Activated naive CD8-positive, alpha-beta T cell treated with anti-CD3 and anti-CD28 coated beads, Interleukin-2, amount 50 U/mL, for 24 hours (primary cell): ENCODE measurements around the gene ETF1.

Experiments
- ATAC-seq: fragments of 150-1000 bp; cut with Tn5 transposase; one replicate; pipeline ENCODE4 v1.10.0; 2021
- DNase-seq: peaks from one replicate; pipeline ENCODE4 v3.0.0; 2021
- H3K27ac Mint-ChIP-seq: one replicate; pipeline ENCODE4 v1.8.0; 2021; ENCODE audit warnings: mild to moderate bottlenecking, mixed read lengths
- H3K27me3 Mint-ChIP-seq: one replicate; pipeline ENCODE4 v1.8.0; 2021; ENCODE audit warnings: mixed read lengths
- H3K36me3 Mint-ChIP-seq: one replicate; pipeline ENCODE4 v1.8.0; 2021; ENCODE audit warnings: low read depth, mixed read lengths
- H3K4me1 Mint-ChIP-seq: one replicate; pipeline ENCODE4 v1.8.0; 2021; ENCODE audit warnings: mixed read lengths
- H3K4me3 Mint-ChIP-seq: one replicate; pipeline ENCODE4 v1.8.0; 2021; ENCODE audit warnings: mild to moderate bottlenecking, moderate library complexity, mixed read lengths
- H3K9me3 Mint-ChIP-seq: one replicate; pipeline ENCODE4 v1.8.0; 2021; ENCODE audit warnings: mixed read lengths

ETF1 gene

DNA sequence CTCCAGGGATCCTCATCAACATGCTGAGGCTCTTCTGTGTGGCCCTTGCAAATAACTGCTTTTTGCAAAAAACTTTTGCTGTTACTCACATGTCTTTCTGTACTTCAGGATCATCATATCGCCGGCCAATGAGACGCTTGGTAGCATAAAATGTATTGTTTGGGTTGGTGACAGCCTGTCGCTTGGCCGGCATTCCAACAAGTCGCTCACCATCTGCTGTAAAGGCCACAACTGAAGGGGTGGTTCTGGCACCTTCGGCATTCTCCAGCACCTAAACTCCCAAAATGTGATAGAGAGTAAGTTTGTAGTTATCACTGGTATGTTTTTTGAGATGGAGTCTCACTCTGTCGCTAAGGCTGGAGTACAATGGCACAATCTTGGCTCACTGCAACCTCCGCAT is 27.8 kb upstream of the ETF1 start:
- ATAC-seq (no peak), DNase-seq (no peak)
- Mint-ChIP-seq H3K36me3 (peaks cover 91% of the 10 kb centered on the region), H3K9me3 (peaks cover 2% of the 10 kb centered on the region), H3K4me3 (peak overlapping the region; percentile 14), H3K27ac (peak overlapping the region; percentile 18), H3K4me1 (peaks cover 87% of the 10 kb centered on the region), H3K27me3 (no peaks in the 10 kb centered on the region)

DNA sequence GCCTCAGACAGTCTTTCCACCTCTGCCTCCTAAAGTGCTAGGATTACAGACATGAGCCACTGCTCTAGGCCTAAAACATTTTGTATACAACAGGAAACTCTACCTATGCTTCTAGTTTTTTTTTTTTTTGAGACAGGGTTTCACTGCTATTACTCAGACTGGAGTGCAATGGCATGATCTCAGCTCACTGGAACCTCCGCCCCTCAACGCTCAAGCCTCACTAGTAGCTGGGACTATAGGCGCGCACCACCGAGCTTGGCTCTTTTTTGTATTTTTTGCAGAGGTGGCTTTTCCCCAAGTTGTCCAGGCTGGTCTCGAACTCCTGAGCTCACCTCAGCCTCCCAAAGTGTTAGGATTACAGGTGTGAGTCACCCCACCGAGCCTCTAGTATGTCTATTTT is 26.7 kb upstream of the ETF1 start:
- H3K36me3 Mint-ChIP-seq: peaks cover 93% of the 10 kb centered on the region
- H3K27ac Mint-ChIP-seq: peak overlapping the region; percentile 18
- peak overlapping the region; percentile 13 for H3K4me3 Mint-ChIP-seq

DNA sequence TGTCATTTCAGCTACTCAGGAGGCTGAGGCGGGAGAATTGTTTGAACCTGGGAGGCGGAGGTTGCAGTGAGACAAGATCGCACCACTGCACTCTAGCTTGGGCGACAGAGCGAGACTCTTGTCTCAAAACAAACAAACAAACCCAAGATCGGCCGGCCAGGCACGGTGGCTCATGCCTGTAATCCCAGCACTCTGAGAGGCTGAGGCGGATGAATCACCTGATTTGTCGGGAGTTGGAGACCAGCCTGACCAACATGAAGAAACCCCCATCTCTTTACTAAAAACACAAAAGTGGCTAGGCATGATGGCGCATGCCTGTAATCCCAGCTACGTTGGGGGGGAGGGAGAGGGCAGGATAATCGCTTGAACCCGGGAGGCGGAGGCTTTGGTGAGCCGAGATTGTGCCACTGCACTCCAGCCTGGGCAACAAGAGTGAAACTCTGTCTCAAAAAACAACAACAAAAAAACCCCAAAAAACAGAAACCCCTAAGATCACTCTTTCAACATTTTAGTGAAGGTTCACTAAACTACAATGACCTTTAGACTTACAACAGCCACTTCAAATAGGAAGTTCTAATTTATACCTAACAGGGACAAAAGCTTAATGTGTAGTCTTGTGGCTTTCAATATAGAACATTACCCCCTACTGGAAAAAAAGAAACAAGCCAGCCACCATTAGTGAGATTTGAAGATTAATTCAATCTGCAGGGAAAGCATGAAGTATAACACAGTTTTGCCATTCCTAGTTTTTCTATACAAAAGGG is 25.2 kb upstream of the ETF1 start:
- no peaks in the 10 kb centered on the region for H3K9me3 Mint-ChIP-seq
- H3K4me1 Mint-ChIP-seq: peaks cover 90% of the 10 kb centered on the region
- ATAC-seq (no peak), DNase-seq (no peak)
- H3K27ac Mint-ChIP-seq: peak overlapping the region; percentile 38
- H3K36me3 Mint-ChIP-seq: peaks cover 91% of the 10 kb centered on the region
- H3K4me3 Mint-ChIP-seq: peak overlapping the region; percentile 18
- H3K27me3 Mint-ChIP-seq: no peaks in the 10 kb centered on the region

More for the DNA sequence above, 26.7 kb upstream of the ETF1 start:
- Mint-ChIP-seq H3K27me3 (no peaks in the 10 kb centered on the region), H3K4me1 (peaks cover 91% of the 10 kb centered on the region), H3K9me3 (no peaks in the 10 kb centered on the region)
- ATAC-seq (peak; percentile 5), DNase-seq (no peak)

DNA sequence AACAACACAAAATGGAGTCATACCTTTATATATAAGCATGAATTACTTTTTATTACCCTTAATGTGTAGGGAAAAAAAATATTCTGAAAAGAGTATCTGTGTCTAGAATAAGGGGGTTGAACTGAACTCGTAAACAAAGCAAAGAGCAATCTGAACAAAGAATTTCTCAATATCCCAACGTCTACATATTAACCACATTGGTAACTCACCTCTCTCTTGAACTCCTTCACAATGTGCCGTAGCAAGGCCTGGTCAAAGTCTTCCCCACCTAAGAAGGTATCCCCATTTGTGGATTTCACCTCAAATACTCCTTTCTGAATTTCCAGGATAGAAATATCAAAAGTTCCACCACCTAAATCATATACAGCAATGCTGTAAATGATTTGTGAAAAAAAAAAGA is 23.8 kb upstream of the ETF1 start:
- Mint-ChIP-seq H3K4me3 (no peak overlapping the region), H3K27me3 (no peaks in the 10 kb centered on the region), H3K9me3 (no peaks in the 10 kb centered on the region), H3K4me1 (peaks cover 81% of the 10 kb centered on the region), H3K27ac (peak overlapping the region; percentile 61), H3K36me3 (peaks cover 85% of the 10 kb centered on the region)
- ATAC-seq: no peak
- DNase-seq: no peak

DNA sequence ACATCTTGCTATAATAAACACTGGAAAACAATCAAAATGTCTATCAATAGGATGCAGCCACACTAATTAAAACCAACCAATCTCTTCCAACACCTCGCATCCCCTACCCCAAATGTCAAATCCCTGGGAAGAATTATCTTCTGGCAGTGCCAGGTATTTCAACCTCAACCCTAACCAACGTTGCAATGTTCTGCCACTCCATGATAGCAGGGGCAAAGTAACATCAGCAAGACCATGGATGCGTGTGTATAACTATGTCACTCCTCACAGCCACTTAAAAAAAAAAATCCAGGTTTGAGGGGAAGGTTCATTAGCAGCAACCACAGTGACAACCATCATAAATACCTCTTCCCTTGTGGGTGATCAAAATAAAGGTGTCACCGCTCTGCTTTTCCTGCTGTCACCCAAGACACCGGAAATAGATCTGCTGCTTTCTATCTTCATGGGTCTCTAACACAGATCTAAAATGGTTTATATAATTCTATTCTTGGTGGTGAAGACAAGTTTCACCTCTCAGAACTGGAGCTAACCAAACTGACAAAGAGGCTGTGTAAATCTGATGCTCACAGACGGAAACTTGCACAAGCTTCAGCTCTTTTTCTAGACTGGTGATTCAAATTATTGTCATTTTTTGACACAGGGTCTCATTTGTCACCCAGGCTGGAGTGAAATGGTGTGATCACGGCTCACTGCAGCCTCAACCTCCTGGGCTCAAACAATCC is 22.2 kb upstream of the ETF1 start:
- H3K4me3 Mint-ChIP-seq: no peak overlapping the region

DNA sequence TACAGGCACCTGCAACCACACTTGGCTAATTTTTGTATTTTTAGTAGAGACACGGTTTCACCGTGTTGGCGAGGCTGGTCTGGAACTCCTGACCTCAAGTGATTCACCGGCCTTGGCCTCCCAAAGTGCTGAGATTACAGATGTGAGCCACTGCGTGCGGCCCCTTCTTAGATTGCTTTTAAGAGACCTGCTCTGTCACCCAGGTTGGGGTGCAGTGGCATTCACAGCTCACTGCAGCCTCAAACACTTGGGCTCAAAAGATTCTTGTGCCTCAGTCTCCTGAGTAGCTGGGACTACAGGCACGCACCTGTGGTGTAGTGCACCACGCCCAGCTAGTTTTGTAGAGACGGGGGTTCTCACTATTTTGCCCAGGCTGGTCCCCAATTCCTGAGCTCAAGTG is 21.2 kb upstream of the ETF1 start:
- Mint-ChIP-seq H3K9me3 (no peaks in the 10 kb centered on the region), H3K27ac (no peak overlapping the region), H3K36me3 (peaks cover 85% of the 10 kb centered on the region), H3K4me3 (no peak overlapping the region), H3K27me3 (no peaks in the 10 kb centered on the region), H3K4me1 (peaks cover 64% of the 10 kb centered on the region)
- DNase-seq (no peak), ATAC-seq (no peak)

More for the DNA sequence above, 22.2 kb upstream of the ETF1 start:
- DNase-seq (no peak), ATAC-seq (peak; percentile 47)
- Mint-ChIP-seq H3K27ac (peak overlapping the region; percentile 34), H3K9me3 (no peaks in the 10 kb centered on the region), H3K27me3 (no peaks in the 10 kb centered on the region), H3K4me1 (peaks cover 73% of the 10 kb centered on the region), H3K36me3 (peaks cover 83% of the 10 kb centered on the region)

DNA sequence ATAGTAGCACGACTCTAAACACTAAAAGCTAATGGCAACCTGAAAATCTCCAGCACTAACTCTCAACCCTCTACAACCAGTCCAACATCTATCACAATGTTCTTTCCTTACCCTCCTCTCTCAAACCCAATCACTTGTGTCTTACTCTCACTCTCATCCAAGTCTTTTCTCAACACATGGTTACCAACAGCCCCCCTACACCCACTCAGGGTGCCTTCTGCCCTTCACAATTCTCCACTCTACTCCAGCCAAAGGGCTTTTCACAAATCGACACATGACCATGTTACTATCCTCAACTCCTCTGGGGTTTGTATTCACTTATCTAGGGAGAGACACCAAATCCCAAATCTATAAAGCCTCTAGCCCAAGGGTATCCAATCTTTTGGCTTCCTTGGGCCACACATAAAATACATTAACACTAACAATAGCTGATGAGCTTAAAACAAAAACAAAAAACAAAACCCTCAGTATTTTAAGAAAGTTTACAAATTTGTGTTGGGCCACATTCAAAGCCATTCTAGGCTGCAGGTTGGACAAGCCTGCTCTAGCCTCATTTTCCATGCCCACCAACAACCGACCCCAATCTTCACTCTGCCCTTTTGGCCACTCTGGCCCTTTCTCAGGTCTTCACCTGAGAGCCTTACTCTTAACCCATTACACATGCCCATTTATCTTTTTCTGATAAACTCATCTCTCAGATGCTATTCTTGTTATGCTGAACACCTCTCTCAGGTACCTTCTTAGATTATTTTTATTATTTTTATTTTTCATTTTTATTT is 20.5 kb upstream of the ETF1 start:
- Mint-ChIP-seq H3K9me3 (no peaks in the 10 kb centered on the region), H3K4me1 (peaks cover 57% of the 10 kb centered on the region), H3K27ac (peak overlapping the region; percentile 68), H3K36me3 (peaks cover 85% of the 10 kb centered on the region), H3K4me3 (no peak overlapping the region), H3K27me3 (no peaks in the 10 kb centered on the region)
- ATAC-seq (no peak), DNase-seq (no peak)

DNA sequence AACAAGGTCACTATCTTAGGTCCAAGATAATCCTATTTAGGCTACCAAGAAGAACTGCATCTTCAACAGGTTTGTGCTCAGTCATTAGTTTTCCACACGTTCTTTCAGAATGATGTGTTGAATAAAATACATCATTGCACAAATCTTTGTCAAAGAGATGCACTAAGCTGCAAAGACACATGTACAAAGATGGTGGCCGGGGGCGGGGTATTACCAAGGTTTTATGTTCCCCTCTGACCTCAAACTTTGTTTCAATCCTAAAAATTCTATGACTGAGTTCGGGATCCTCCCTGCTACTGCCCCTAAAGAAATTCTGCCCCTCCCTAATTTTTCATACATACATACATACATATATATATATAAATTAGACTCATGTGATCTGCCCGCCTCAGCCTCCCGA is 17.9 kb upstream of the ETF1 start:
- no peak overlapping the region for H3K27ac Mint-ChIP-seq
- H3K27me3 Mint-ChIP-seq: no peaks in the 10 kb centered on the region
- DNase-seq (no peak), ATAC-seq (no peak)
- no peak overlapping the region for H3K4me3 Mint-ChIP-seq
- peaks cover 86% of the 10 kb centered on the region for H3K36me3 Mint-ChIP-seq
- no peaks in the 10 kb centered on the region for H3K9me3 Mint-ChIP-seq
- peaks cover 35% of the 10 kb centered on the region for H3K4me1 Mint-ChIP-seq

DNA sequence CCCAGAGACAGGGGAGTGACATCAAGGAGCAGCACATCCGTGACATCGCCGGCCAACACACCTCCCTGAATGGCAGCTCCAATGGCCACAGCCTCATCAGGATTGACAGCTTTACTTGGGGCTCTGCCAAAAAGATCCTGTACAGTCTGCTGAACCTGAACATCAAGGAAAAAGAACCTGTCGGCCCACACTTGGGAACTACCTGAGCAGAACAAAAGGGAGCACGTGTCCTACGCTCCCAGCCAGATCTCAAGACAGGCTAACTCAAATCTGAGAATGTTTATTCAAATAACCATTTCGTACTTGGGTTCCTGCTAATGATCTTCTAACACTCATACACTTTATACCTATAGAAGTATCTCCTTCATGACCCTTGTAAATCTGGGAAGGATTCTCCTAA is 16.9 kb upstream of the ETF1 start:
- H3K27me3 Mint-ChIP-seq: no peaks in the 10 kb centered on the region

DNA sequence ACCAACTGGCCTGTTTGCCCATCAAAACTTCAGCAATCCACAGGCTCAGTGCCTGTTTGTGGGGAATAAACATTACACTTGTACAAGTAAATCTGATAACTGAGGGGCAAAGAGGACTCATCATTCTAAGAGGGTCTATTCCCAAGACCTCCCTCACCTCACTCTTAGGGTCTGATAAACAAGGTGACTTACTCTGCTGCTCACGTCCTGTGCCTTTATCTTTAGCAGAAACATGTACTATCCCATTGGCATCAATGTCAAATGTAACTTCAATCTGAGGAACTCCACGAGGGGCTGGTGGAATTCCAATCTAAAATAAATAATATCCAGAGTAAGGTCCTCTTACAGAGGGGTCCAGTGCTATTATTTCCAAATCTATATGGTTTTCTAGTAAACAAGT is 14.6 kb upstream of the ETF1 start:
- peaks cover 81% of the 10 kb centered on the region for H3K36me3 Mint-ChIP-seq
- H3K4me1 Mint-ChIP-seq: peaks cover 9% of the 10 kb centered on the region
- no peaks in the 10 kb centered on the region for H3K9me3 Mint-ChIP-seq
- H3K4me3 Mint-ChIP-seq: no peak overlapping the region
- DNase-seq (no peak), ATAC-seq (no peak)
- H3K27me3 Mint-ChIP-seq: no peaks in the 10 kb centered on the region
- no peak overlapping the region for H3K27ac Mint-ChIP-seq

More for the DNA sequence above, 16.9 kb upstream of the ETF1 start:
- Mint-ChIP-seq H3K36me3 (peaks cover 86% of the 10 kb centered on the region), H3K27ac (peak overlapping the region; percentile 8), H3K4me3 (no peak overlapping the region), H3K9me3 (no peaks in the 10 kb centered on the region), H3K4me1 (peaks cover 25% of the 10 kb centered on the region)
- ATAC-seq: no peak
- DNase-seq: no peak

DNA sequence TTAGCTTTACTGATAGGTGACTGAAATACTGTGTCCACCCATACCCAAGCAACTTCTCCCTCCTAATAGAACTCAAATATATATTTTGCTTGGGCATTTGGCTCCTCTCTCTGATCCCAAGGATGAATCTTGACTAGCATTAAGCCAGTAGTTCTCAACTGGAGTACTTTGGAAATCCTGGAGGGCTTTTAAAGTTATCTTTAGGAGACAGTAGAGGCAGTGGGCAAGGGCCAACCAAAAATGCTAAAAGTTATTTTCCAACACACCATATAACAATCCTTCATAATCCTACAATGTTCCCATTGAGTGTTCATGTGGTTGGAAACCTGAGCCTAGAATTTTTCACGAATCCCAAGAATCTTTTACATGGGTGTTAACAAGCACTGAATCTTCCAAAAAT is 11.1 kb upstream of the ETF1 start:
- H3K4me3 Mint-ChIP-seq: no peak overlapping the region
- H3K9me3 Mint-ChIP-seq: no peaks in the 10 kb centered on the region
- H3K27me3 Mint-ChIP-seq: no peaks in the 10 kb centered on the region
- no peak for DNase-seq
- no peak for ATAC-seq
- peaks cover 3% of the 10 kb centered on the region for H3K4me1 Mint-ChIP-seq
- peak overlapping the region; percentile 36 for H3K27ac Mint-ChIP-seq
- peaks cover 62% of the 10 kb centered on the region for H3K36me3 Mint-ChIP-seq

DNA sequence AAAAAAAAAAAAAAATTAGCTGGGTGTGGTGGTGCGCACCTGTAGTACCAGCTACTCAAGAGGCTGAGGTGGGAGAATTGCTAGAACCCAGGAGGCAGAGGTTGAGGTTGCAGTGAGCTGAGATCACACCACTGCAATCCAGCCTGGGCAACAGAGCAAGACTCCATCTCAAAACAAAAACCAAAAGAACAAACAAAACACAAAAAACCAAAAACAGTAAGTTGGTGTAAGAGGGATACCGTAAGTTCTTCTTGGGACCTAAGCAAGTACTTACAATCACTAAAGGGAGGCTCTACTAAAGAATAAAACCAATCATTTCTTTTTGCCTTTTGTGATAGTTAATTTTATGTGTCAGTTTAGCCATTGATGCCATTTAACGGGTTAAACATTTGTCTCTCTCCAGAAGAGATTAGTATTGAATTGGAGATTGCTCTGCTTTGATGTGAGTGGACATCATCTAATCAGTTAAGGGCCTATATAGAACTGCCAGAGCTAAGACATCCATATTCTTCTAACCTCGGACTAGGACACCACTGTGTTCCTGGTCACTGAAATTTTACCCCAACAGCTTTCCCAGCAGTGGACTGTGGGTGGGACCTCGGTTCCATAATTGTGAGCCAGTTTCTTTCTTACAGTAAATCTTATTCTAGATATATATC is 10.5 kb upstream of the ETF1 start:
- ATAC-seq (no peak), DNase-seq (no peak)
- no peaks in the 10 kb centered on the region for H3K9me3 Mint-ChIP-seq
- H3K4me3 Mint-ChIP-seq: no peak overlapping the region
- H3K36me3 Mint-ChIP-seq: peaks cover 56% of the 10 kb centered on the region
- H3K27ac Mint-ChIP-seq: peak overlapping the region; percentile 36
- no peaks in the 10 kb centered on the region for H3K27me3 Mint-ChIP-seq
- H3K4me1 Mint-ChIP-seq: peaks cover 6% of the 10 kb centered on the region

DNA sequence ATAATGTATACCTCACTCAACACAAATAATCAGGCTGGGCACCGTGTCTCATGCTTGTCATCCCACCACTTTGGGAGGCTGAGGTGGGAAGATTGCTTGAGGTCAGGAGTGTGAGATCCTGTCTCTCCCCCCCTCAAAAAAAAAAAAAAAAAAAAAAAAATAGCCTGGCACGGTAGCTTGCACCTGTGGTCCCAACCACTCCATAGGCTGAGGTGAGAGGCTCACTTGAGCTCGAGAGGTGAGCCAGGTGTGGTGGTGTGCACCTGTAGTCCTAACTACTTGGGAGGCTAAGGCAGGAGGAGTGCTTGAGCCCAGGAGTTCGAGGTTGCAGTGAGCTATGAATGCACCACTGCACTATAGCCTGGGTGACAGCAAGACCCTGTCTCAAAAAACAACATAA is 9.6 kb upstream of the ETF1 start:
- H3K9me3 Mint-ChIP-seq: no peaks in the 10 kb centered on the region
- no peak overlapping the region for H3K4me3 Mint-ChIP-seq
- no peaks in the 10 kb centered on the region for H3K27me3 Mint-ChIP-seq
- ATAC-seq (no peak), DNase-seq (no peak)
- peaks cover 47% of the 10 kb centered on the region for H3K36me3 Mint-ChIP-seq
- H3K4me1 Mint-ChIP-seq: peaks cover 13% of the 10 kb centered on the region
- no peak overlapping the region for H3K27ac Mint-ChIP-seq

DNA sequence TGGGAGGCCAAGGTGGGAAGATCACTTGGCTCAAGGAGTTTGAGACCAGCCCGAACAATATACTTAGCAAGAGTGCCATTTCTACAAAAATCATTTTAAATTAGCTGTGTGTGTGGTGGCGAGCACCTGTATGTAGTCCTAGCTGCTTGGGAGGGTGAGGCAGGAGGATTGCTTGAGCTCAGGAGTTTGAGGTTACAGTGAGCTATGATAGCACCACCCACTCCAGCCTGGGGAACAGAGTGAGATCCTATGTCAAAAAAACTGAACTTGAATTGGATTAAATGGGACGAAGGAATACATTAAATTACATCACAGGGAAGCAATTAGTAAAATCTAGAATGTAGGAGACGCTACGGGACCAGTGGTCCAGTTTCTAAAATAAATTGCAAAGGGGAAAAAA is 6.4 kb upstream of the ETF1 start:
- no peaks in the 10 kb centered on the region for H3K27me3 Mint-ChIP-seq
- H3K36me3 Mint-ChIP-seq: peaks cover 29% of the 10 kb centered on the region
- H3K27ac Mint-ChIP-seq: no peak overlapping the region
- peaks cover 40% of the 10 kb centered on the region for H3K4me1 Mint-ChIP-seq
- no peaks in the 10 kb centered on the region for H3K9me3 Mint-ChIP-seq
- H3K4me3 Mint-ChIP-seq: no peak overlapping the region
- ATAC-seq: no peak
- no peak for DNase-seq
